Activated CD8-positive, alpha-beta memory T cell treated with anti-CD3 and anti-CD28 coated beads, Interleukin-2, amount 50 U/mL, for 48 hours (primary cell): ENCODE data around the gene TMEM45B.
"Not testable (repeated sequence)": the region's sequence is repeated elsewhere in the genome, so short reads cannot be mapped to it uniquely, and the experiment has no call there.

Experiments
- DNase-seq: peaks from one replicate; pipeline ENCODE4 v3.0.0-alpha.2; 2020

Gene TMEM45B

GRCh38 chr11:129815596-129816461 is at the start of gene TMEM45B:
Gene TMEM45B (plus strand): TSS chr11:129815848. CDS start chr11:129852483, 36,635 bp downstream.
- DNase-seq = peak; percentile 64

GRCh38 chr11:129766898-129767604 is 48.6 kb upstream of the TMEM45B start:
- DNase-seq = no peak

- no peak for DNase-seq
Measured at GRCh38 chr11:129767827-129768226, 47.8 kb upstream of the TMEM45B start.

- DNase-seq = no peak
Measured at GRCh38 chr11:129768356-129768755, 47.3 kb upstream of the TMEM45B start.

GRCh38 chr11:129769059-129769458 is 46.6 kb upstream of the TMEM45B start:
- DNase-seq = no peak

GRCh38 chr11:129770993-129771392 is 44.7 kb upstream of the TMEM45B start:
- DNase-seq = no peak

GRCh38 chr11:129771456-129771855 is 44.2 kb upstream of the TMEM45B start:
- not testable (repeated sequence) for DNase-seq

- DNase-seq = no peak
Measured at GRCh38 chr11:129778877-129779276, 36.8 kb upstream of the TMEM45B start.

- DNase-seq = no peak
Measured at GRCh38 chr11:129779342-129779741, 36.3 kb upstream of the TMEM45B start.

- no peak for DNase-seq
Measured at GRCh38 chr11:129785383-129786111, 30.1 kb upstream of the TMEM45B start.

- DNase-seq = not testable (repeated sequence)
Measured at GRCh38 chr11:129786112-129786416, 29.6 kb upstream of the TMEM45B start.

- DNase-seq = no peak
Measured at GRCh38 chr11:129787532-129788155, 28.0 kb upstream of the TMEM45B start.

GRCh38 chr11:129788278-129788677 is 27.4 kb upstream of the TMEM45B start:
- no peak for DNase-seq

GRCh38 chr11:129790106-129790505 is 25.5 kb upstream of the TMEM45B start:
- no peak for DNase-seq

GRCh38 chr11:129791515-129791914 is 24.1 kb upstream of the TMEM45B start:
- no peak for DNase-seq

GRCh38 chr11:129792663-129793062 is 23.0 kb upstream of the TMEM45B start:
- no peak for DNase-seq

- DNase-seq = no peak
Measured at GRCh38 chr11:129795089-129795488, 20.6 kb upstream of the TMEM45B start.

- no peak for DNase-seq
Measured at GRCh38 chr11:129798212-129798611, 17.4 kb upstream of the TMEM45B start.

GRCh38 chr11:129800162-129800561 is 15.5 kb upstream of the TMEM45B start:
- DNase-seq = not testable (repeated sequence)

GRCh38 chr11:129800655-129801054 is 15.0 kb upstream of the TMEM45B start:
- no peak for DNase-seq

- no peak for DNase-seq
Measured at GRCh38 chr11:129803533-129803932, 12.1 kb upstream of the TMEM45B start.

- no peak for DNase-seq
Measured at GRCh38 chr11:129804012-129804411, 11.6 kb upstream of the TMEM45B start.

GRCh38 chr11:129808241-129808640 is 7.4 kb upstream of the TMEM45B start:
- not testable (repeated sequence) for DNase-seq
